HepG2 (cell line): Measurements from ENCODE around the gene RAD17. TPM values are rescaled to one million over a fixed set of nuclear protein-coding genes. Genes with fewer than 3 reads are reported as not detected.

Experiments
- ATF2 ChIP-seq: sonication (generic); formaldehyde crosslinking; IDR thresholded peaks from 2 replicates; pipeline ENCODE4 v1.4.0; 2020; ENCODE audit warnings: missing genetic modification reagents
- CAMTA2 ChIP-seq: sonication (generic); formaldehyde crosslinking; IDR thresholded peaks from 2 replicates; pipeline ENCODE4 v1.4.0; 2020; ENCODE audit warnings: mild to moderate bottlenecking, missing genetic modification reagents, borderline replicate concordance
- CREM ChIP-seq, 2 experiments: sonication (generic) in 1 of 2; formaldehyde crosslinking in 1 of 2; IDR thresholded peaks; 2 replicates each; pipeline versions ENCODE4 v1.4.0 to v1.6.1; 2016 to 2020; ENCODE audit warnings: antibody characterized with exemption in 1 of 2, mild to moderate bottlenecking in 1 of 2, missing genetic modification reagents in 1 of 2
- HNF1B ChIP-seq: sonication (generic); formaldehyde crosslinking; IDR thresholded peaks from 2 replicates; pipeline ENCODE4 v1.5.1; 2020; ENCODE audit warnings: mild to moderate bottlenecking, moderate library complexity, missing genetic modification reagents
- KLF15 ChIP-seq: sonication (generic); formaldehyde crosslinking; IDR thresholded peaks from 2 replicates; pipeline ENCODE4 v1.8.1; 2023; ENCODE audit warnings: borderline replicate concordance, mild to moderate bottlenecking, inconsistent platforms, missing genetic modification reagents, mixed read lengths
- MTA3 ChIP-seq: sonication (generic); formaldehyde crosslinking; IDR thresholded peaks from 2 replicates; pipeline ENCODE4 v1.4.0; 2020; ENCODE audit warnings: missing genetic modification reagents
- PHB2 ChIP-seq: fragments of 450-650 bp; IDR thresholded peaks from 2 replicates; pipeline ENCODE4 v1.6.1; 2018; ENCODE audit not compliant: partially characterized antibody
- POLR2AphosphoS5 ChIP-seq: IDR thresholded peaks from 2 replicates; pipeline ENCODE4 v1.6.1; 2012; ENCODE audit warnings: low read depth, low read length
- RFX1 ChIP-seq: fragments of 450-650 bp; IDR thresholded peaks from 2 replicates; pipeline ENCODE4 v1.6.1; 2017
- RFXAP ChIP-seq: sonication (generic); formaldehyde crosslinking; IDR thresholded peaks from 2 replicates; pipeline ENCODE4 v1.4.0; 2020; ENCODE audit warnings: missing genetic modification reagents, borderline replicate concordance
- SIN3A ChIP-seq: IDR thresholded peaks from 2 replicates; pipeline ENCODE4 v1.6.1; 2011; ENCODE audit warnings: low read depth, mild to moderate bottlenecking, control low read depth, low read length, borderline replicate concordance
- SIX4 ChIP-seq: sonication (generic); formaldehyde crosslinking; IDR thresholded peaks from 2 replicates; pipeline ENCODE4 v1.4.0; 2020; ENCODE audit warnings: missing genetic modification reagents
- TMF1 ChIP-seq: sonication (generic); formaldehyde crosslinking; IDR thresholded peaks from 2 replicates; pipeline ENCODE4 v1.8.1; 2022; ENCODE audit warnings: low read depth, missing genetic modification reagents
- ZBED4 ChIP-seq: sonication (generic); formaldehyde crosslinking; IDR thresholded peaks from 2 replicates; pipeline ENCODE4 v1.4.0; 2020; ENCODE audit warnings: missing genetic modification reagents, borderline replicate concordance
- ZNF138 ChIP-seq: sonication (generic); formaldehyde crosslinking; IDR thresholded peaks from 2 replicates; pipeline ENCODE4 v1.5.0; 2020; ENCODE audit warnings: mild to moderate bottlenecking, low read depth, missing genetic modification reagents
- ZNF329 ChIP-seq: sonication (generic); formaldehyde crosslinking; IDR thresholded peaks from 2 replicates; pipeline ENCODE4 v1.9.0; 2021; ENCODE audit warnings: low read depth, mild to moderate bottlenecking, missing genetic modification reagents
- ZNF816 ChIP-seq: sonication (generic); formaldehyde crosslinking; IDR thresholded peaks from 2 replicates; pipeline ENCODE4 v1.8.0; 2022; ENCODE audit warnings: missing genetic modification reagents, mild to moderate bottlenecking, borderline replicate concordance
- polyA plus RNA-seq, 8 experiments: library from polyadenylated mRNA; depleted of rRNA in 3 of 8; stranded (reverse) in 7 of 8; unstranded in 1 of 8; fragments of >200 nt; fragmentation: Illumina TruSeq in 4 of 8; extraction: Trizol in 4 of 8; gene quantifications; 2 replicates each; pipeline versions ENCODE4 v1.2.1 to v1.2.3, GENCODE V29; 2011 to 2016; ENCODE audit warnings: low read depth in 4 of 8, missing spikeins in 1 of 8, mixed read lengths in 1 of 8; ENCODE audit not compliant: insufficient read depth in 1 of 8
- total RNA-seq, 5 experiments: library from RNA; depleted of rRNA; stranded (reverse); fragments of >200 nt; fragmentation: Illumina TruSeq; extraction: Trizol; gene quantifications; 2 replicates each; pipeline ENCODE4 v1.2.3, GENCODE V29; 2016; ENCODE audit warnings: low read depth in 1 of 5

The RAD17 gene
- total and polyA plus RNA-seq, 2 of the 13 experiments (the other 11 are each of a cell fraction or from before 2014, with no cell fraction given) = 24.0 to 25.9 TPM

- TF ChIP-seq ZNF816 = no peak
- no peak for TF ChIP-seq SIX4 (CRISPR knock-in tag)
- no peak for TF ChIP-seq MTA3 (CRISPR knock-in tag)
- no peak for TF ChIP-seq CREM (IDR thresholded peaks at IDR 0.05)
- no peak for TF ChIP-seq CREM (CRISPR knock-in tag; IDR thresholded peaks at IDR 0.05)
- no peak for TF ChIP-seq ATF2 (CRISPR knock-in tag)
- TF ChIP-seq PHB2 = no peak
- TF ChIP-seq SIN3A = no peak
- TF ChIP-seq CAMTA2 = no peak
- no peak for TF ChIP-seq HNF1B (CRISPR knock-in tag)
- TF ChIP-seq POLR2AphosphoS5 = no peak
- TF ChIP-seq KLF15 (CRISPR knock-in tag) = no peak
- TF ChIP-seq RFX1 = no peak
- TF ChIP-seq RFXAP (CRISPR knock-in tag) = no peak
- no peak for TF ChIP-seq ZBED4 (CRISPR knock-in tag)
- no peak for TF ChIP-seq ZNF138 (CRISPR knock-in tag)
- no peak for TF ChIP-seq ZNF329 (CRISPR knock-in tag)
- TF ChIP-seq TMF1 = no peak
Observed at GRCh38 chr5:69334793-69335268, 34.8 kb upstream of the RAD17 start (continued).
